GM19467 (cell line): ENCODE measurements around the gene CDA.
"Not testable (repeated sequence)": the region's sequence is repeated elsewhere in the genome, so short reads cannot be mapped to it uniquely, and the experiment has no call there.

ENCODE experiments used
- ATAC-seq: cut with Tn5 transposase; IDR thresholded peaks from one replicate; pipeline ENCODE4 v1.9.1; 2021; ENCODE audit warnings: mild to moderate bottlenecking, moderate library complexity; ENCODE audit not compliant: unreplicated experiment

CDA gene

DNA sequence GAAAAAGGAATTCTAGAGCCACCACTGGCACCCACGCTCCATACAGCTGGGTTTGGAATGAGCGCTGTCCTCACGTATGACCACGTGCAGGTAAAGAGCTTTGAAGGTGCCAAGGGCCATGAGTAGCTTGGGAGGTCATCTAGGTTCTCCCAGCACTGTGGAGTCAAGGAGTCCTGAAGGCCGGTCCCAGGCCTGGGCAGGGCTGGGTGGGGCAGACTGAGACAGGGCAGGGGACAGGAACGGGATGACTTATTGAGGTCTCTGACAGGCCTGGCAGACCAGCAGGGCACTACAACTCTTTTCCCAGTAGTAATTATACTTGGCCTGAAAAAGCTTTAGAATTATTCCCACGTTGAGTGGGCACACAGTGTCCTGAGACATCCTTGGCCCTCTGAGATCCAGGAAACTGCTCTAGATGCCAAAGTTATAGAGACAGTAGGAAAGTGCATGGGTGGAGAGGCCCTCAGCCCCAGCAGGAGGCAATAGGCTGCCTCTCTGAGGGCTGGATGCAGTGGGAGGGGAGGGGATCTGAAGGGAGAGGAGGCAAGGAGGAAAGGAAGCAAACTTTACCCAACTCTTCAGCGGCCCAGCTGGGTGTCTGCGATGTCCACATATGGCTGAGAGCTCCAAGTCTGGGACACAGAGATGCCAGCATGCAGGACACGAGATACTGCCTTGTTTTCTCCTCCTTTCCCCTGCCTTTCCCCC lies 1.8 kb upstream of the CDA start:
- no peak for ATAC-seq

- ATAC-seq = no peak
Measured at GRCh38 chr1:20587661-20588053, 1.2 kb upstream of the CDA start.

GRCh38 chr1:20589331-20590278 lies 708 bp downstream of the CDA start:
- no peak for ATAC-seq

- ATAC-seq = no peak
Measured at GRCh38 chr1:20590306-20590777, 1.4 kb downstream of the CDA start.

DNA sequence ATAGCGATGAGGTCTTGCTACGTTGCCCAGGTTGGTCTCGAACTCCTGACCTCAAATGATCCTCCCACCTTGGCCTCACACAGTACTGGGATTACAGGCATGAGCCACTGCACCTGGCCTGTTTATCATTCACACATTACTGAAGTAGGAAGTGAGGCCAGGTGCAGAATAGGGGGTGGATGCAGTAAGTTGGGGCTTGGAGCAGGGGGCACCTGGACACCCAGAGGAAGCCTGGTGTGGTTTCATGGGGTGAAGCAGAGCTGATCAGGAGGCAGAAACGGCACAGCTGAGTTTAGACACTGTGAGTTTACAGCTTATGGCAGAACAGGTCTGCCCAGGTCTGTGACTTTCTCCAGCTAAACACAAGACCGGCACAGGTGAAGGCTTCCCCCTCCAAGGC lies 4.9 kb downstream of the CDA start:
- no peak for ATAC-seq

GRCh38 chr1:20594746-20595145 lies 5.8 kb downstream of the CDA start:
- ATAC-seq = no peak

DNA sequence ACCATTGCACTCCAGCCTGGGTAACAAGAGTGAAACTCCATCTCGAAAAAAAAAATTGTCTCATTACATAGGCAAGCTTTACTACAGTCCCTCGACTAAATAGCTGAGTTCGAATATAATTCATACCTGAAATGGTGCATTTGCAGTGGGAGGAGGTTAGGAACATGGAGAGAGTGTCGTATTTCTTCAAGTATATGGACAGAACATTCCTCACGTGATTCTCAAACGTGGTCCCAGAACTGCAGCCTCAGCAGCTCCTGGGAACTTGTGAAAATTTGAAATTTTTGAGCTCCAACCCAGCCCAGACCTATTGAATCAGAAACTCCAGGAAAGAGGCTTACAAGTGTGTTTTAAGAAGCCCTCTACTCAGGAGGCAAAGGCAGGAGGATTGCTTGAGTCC lies 7.2 kb downstream of the CDA start:
- ATAC-seq = no peak

GRCh38 chr1:20597650-20598049 lies 8.8 kb downstream of the CDA start:
- ATAC-seq = no peak

DNA sequence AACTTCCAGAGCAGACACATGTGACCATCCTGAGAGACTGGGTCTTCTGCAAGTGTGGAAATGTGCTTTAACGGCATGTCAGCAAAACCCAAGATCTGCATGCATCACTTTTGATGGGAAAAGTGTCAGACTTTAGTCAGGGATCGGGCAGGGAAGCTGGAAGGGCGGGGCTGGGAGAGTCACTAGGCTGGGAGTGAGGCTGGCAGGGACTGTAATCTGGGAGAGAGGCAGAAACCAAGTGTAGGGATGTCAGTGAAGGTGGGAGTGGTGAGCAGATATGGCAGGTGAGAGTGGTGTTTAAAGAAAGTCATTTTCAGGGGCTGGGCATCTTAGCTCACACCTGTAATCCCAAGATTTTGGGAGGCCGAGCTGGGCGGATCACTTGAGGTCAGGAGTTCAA lies 11.3 kb downstream of the CDA start:
- ATAC-seq = no peak

DNA sequence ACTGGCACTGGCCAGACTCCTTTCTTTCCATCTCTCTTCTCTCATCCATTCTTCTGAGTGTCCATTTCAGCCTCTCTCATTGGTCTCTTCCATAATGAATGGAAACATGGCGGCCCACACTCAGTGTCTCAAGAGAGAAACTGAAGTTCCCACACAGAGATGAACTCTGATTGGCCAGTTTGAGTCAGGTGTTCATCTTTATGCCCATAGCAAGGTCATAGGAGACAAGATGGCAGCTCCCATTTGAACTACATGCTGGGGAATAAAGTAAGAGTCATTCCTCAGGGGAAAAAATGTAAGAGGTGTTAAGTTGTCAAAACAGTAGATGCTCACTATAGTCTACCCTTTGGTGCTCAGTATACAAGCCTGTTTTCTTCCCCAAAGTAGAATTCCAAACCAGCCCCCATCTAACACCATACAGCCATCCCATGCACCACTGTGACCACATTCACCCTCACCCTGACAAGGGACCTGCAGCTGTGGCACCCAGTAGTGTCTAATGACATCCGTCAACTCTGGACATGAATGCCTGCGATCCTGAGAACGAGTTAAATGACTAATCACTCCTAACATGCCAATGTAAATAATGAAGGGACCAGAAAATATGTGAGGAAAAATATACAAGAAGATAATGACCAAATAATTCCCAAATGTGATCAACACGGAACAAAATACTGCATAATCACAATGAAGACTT lies 12.4 kb downstream of the CDA start:
- no peak for ATAC-seq

DNA sequence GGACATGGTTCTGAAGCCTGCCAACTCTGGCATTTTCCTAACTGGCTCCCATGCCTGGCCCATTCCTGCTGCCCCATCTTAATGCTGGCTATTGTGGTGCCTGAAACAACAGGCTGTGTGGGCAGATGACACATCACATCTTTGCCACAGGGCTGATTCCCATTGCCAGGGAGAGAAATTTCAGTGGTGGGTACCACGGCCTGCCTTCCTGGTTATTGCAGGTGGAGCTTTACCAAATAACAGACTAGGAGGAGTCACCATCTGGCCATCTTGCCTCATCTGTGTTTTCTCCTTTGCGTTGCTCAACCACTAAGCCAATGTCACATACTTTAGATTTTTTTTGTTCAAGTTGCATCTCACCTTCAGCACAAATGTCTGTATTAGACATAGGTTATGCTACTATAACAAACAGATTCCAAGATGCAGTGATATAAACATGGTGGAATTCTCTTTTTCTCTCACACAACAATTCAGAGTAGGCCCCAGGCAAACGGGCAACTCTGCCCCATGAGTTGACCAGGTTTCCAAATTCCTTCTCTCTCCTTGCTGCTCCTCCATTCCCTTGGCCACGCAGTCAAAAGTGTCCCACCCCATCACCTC lies 14.1 kb downstream of the CDA start:
- no peak for ATAC-seq

GRCh38 chr1:20603504-20604464 lies 14.9 kb downstream of the CDA start:
- no peak for ATAC-seq

DNA sequence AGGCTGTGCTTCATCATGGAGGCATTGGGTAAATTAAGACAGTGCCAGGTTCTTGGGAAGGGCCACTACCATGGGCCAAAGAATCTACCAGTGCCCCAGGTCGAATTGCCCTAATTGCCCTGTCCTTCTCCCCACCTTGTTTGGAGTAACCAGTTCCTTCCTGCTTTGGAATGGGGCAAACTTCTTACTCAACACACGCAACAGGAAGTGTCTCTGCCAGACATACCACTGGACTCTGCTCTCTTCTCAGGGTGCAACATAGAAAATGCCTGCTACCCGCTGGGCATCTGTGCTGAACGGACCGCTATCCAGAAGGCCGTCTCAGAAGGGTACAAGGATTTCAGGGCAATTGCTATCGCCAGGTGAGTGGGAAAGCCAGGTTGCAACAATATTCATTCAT lies 15.8 kb downstream of the CDA start:
- no peak for ATAC-seq

GRCh38 chr1:20606801-20607570 lies 18.1 kb downstream of the CDA start:
- ATAC-seq = not testable (repeated sequence)

GRCh38 chr1:20609541-20609940 lies 20.6 kb downstream of the CDA start:
- ATAC-seq = no peak

DNA sequence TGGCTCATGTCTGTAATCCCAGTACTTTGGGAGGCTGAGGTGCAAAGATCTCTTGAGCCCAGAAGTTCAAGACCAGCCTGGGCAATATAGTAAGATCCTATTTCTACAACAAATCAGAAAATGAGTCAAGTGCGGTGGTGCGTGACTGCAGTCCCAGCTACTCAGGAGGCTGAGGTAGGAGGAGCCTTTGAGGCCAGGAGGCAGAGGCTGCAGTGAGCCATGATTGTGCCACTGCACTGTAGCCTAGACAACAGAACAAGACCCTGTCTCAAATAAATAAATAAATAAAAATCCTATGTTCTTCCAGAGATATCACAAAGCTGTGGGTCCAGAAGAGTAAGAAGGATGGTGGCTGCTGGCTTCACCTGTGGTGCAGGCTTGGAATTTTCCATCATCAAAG lies 22.1 kb downstream of the CDA start:
- ATAC-seq = no peak

DNA sequence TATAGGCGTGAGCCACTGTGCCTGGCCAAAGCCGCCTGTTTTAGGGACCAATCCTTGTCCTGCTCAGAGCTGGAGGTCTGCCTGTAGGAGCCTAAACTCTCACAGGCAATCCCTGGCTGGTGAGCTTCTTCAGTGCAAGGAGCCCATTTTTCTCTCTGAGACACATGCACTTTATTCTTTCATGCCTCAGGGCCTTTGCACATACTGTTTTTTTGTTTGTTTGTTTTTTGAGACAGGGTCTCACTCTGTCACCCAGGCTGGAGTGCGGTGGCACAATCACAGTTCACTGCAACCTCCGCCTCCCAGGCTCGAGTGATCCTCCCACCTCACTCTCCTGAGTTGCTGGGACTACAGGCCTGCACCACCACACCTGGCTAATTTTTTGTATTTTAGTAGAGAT lies 22.8 kb downstream of the CDA start:
- ATAC-seq = no peak

- no peak for ATAC-seq
Measured at GRCh38 chr1:20612221-20612746, 23.4 kb downstream of the CDA start.

- no peak for ATAC-seq
Measured at GRCh38 chr1:20614131-20614579, 25.3 kb downstream of the CDA start.
